Neural cell (in vitro differentiated cells): ENCODE data around the gene ATP5PO. TPM values are rescaled to one million over a fixed set of nuclear protein-coding genes. Genes with fewer than 3 reads are reported as not detected.

Experiments
- H2AFZ ChIP-seq: fragments of 200-600, 300-800 bp; sonication (generic), shearing (Covaris generic); 2 replicates; pipeline ENCODE4 v1.6.0; 2014; ENCODE audit warnings: low read depth, mild to moderate bottlenecking, antibody characterized with exemption, low read length, moderate library complexity
- H3F3A ChIP-seq: fragments of 200-600 bp; shearing (Covaris generic); 2 replicates; pipeline ENCODE4 v1.6.1; 2016; ENCODE audit warnings: mild to moderate bottlenecking, moderate library complexity, mixed read lengths, antibody characterized with exemption, low read length; ENCODE audit not compliant: insufficient read depth, poor library complexity, severe bottlenecking
- H3K27ac ChIP-seq: fragments of 200-600, 300-800 bp; sonication (generic), shearing (Covaris generic); 2 replicates; pipeline ENCODE4 v1.5.1; 2014; ENCODE audit warnings: mild to moderate bottlenecking, low read length, moderate library complexity
- H3K27me3 ChIP-seq: fragments of 300-800, 200-600 bp; sonication (generic), shearing (Covaris generic); 2 replicates; pipeline ENCODE4 v1.6.0; 2014; ENCODE audit warnings: mild to moderate bottlenecking, low read depth, low read length, moderate library complexity; ENCODE audit not compliant: insufficient read depth
- H3K36me3 ChIP-seq: fragments of 300-800, 200-600 bp; sonication (generic), shearing (Covaris generic); 2 replicates; pipeline ENCODE4 v1.5.1; 2014; ENCODE audit warnings: mild to moderate bottlenecking, antibody characterized with exemption, low read length, moderate library complexity; ENCODE audit not compliant: insufficient read depth
- H3K4me2 ChIP-seq: fragments of 300-800, 200-600 bp; sonication (generic), shearing (Covaris generic); 2 replicates; pipeline ENCODE4 v1.6.0; 2014; ENCODE audit warnings: mild to moderate bottlenecking, low read length
- H3K4me3 ChIP-seq: fragments of 300-800, 200-600 bp; sonication (generic), shearing (Covaris generic); 2 replicates; pipeline ENCODE4 v1.5.1; 2014; ENCODE audit warnings: mild to moderate bottlenecking, low read length, moderate library complexity
- H3K79me2 ChIP-seq: fragments of 200-600 bp; shearing (Covaris generic); replicated peaks from 2 replicates; pipeline ENCODE4 v1.6.0; 2014; ENCODE audit warnings: mild to moderate bottlenecking, low read length, moderate library complexity; ENCODE audit not compliant: insufficient read depth
- H3K9ac ChIP-seq: fragments of 300-800, 200-600 bp; sonication (generic), shearing (Covaris generic); 2 replicates; pipeline ENCODE4 v1.6.1; 2016; ENCODE audit warnings: mild to moderate bottlenecking, low read length, mixed read lengths
- H3K9me2 ChIP-seq: fragments of 200-600 bp; shearing (Covaris generic); 2 replicates; pipeline ENCODE4 v1.6.1; 2016; ENCODE audit warnings: mild to moderate bottlenecking, low read length, mixed read lengths; ENCODE audit not compliant: insufficient read depth
- H3K9me3 ChIP-seq: fragments of 200-600, 300-800 bp; sonication (generic), shearing (Covaris generic); 2 replicates; pipeline ENCODE4 v1.6.1; 2016; ENCODE audit warnings: mild to moderate bottlenecking, mixed run types, low read length, moderate library complexity, mixed read lengths
- H4K20me1 ChIP-seq: fragments of 200-600 bp; shearing (Covaris generic); 2 replicates; pipeline ENCODE4 v1.6.1; 2016; ENCODE audit warnings: mild to moderate bottlenecking, mixed run types; ENCODE audit not compliant: insufficient read depth
- EP300 ChIP-seq: fragments of 450-650 bp; conservative IDR thresholded peaks from 2 replicates; pipeline ENCODE4 v1.6.1; 2014; ENCODE audit warnings: antibody characterized with exemption, mild to moderate bottlenecking, moderate library complexity; ENCODE audit not compliant: poor library complexity, severe bottlenecking
- EZH2 ChIP-seq: fragments of 200-600, 300-800 bp; shearing (Covaris generic), sonication (generic); IDR thresholded peaks from 2 replicates; pipeline ENCODE4 v1.6.1; 2014; ENCODE audit warnings: antibody characterized with exemption, low read length, borderline replicate concordance, mild to moderate bottlenecking; ENCODE audit not compliant: insufficient read depth, poor library complexity, severe bottlenecking
- MXI1 ChIP-seq: fragments of 450-650 bp; conservative IDR thresholded peaks from 2 replicates; pipeline ENCODE4 v1.6.1; 2014; ENCODE audit warnings: antibody characterized with exemption, mild to moderate bottlenecking; ENCODE audit not compliant: poor library complexity, severe bottlenecking
- POLR2AphosphoS5 ChIP-seq: IDR thresholded peaks from 2 replicates; pipeline ENCODE4 v1.6.1; 2012
- RAD21 ChIP-seq: fragments of 450-650 bp; conservative IDR thresholded peaks from 2 replicates; pipeline ENCODE4 v1.6.1; 2014; ENCODE audit warnings: antibody characterized with exemption, mild to moderate bottlenecking, moderate library complexity
- SMC3 ChIP-seq: fragments of 450-650 bp; conservative IDR thresholded peaks from 2 replicates; pipeline ENCODE4 v1.6.1; 2014; ENCODE audit warnings: antibody characterized with exemption, mild to moderate bottlenecking, moderate library complexity; ENCODE audit not compliant: poor library complexity
- TAF1 ChIP-seq: IDR thresholded peaks from 2 replicates; pipeline ENCODE4 v1.6.1; 2012; ENCODE audit warnings: low read depth
- polyA plus RNA-seq: library from polyadenylated mRNA; depleted of rRNA; stranded (reverse); fragments of >200 nt; gene quantifications from 2 replicates; pipeline ENCODE4 v1.2.3, GENCODE V29; 2014
- TF ChIP-seq, protein P1 (sequence below): IDR thresholded peaks from 2 replicates; pipeline ENCODE4 v1.6.1; 2012; ENCODE audit warnings: borderline replicate concordance
- TF ChIP-seq, protein P2 (sequence below): fragments of 450-650 bp; IDR thresholded peaks from 2 replicates; pipeline ENCODE4 v1.5.1; 2014; ENCODE audit warnings: antibody characterized with exemption, mild to moderate bottlenecking, moderate library complexity; ENCODE audit not compliant: poor library complexity, severe bottlenecking

The ATP5PO gene
- polyA plus RNA-seq, 1 donor from 2014 or later = 439 TPM

DNA sequence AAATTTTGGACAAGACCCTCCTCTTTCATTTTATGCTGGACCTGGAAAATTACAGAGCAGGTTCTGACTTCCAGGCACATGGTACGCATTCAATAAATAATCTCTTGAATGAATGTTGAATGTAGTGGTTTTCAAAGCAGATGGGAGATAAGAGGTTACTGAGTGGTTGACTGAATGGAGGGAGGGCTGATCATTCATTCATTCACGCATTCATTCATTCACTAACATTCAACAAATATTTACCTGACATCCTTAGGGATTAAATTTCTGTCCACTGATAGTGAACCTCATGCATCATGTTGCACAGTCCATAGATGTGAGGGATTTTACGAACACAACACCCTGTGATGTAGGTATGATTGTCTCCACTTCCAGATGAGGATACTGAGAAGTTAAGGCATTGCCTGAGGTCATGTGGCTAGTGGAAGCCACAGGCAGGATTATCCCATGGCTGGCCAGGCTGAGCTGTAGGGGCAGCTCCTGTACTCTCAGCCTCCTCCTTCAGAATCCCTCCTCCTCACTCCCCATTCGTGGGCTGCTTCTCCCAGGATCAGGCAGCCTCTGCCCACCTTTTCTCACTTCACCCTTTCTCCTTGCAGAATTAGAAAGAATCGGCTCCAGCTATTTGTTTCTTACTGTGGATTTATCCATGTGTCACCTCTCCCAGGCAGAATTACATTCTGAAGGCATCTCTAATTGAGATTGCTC is 48.4 kb upstream of the ATP5PO start:
- H3K9ac ChIP-seq = no peak overlapping the region
- no peaks in the 10 kb centered on the region for H3K27me3 ChIP-seq
- no peak overlapping the region for H3K4me3 ChIP-seq
- no peak overlapping the region for H3K4me2 ChIP-seq
- no peak overlapping the region for H2AFZ ChIP-seq
- no peak overlapping the region for H3K27ac ChIP-seq
- no peaks in the 10 kb centered on the region for H3K9me2 ChIP-seq
- TF ChIP-seq RAD21 (no peak), POLR2AphosphoS5 (no peak), TAF1 (no peak), EP300 (no peak), MXI1 (no peak), EZH2 (no peak), SMC3 (no peak)
- TF ChIP-seq, protein P1, sequence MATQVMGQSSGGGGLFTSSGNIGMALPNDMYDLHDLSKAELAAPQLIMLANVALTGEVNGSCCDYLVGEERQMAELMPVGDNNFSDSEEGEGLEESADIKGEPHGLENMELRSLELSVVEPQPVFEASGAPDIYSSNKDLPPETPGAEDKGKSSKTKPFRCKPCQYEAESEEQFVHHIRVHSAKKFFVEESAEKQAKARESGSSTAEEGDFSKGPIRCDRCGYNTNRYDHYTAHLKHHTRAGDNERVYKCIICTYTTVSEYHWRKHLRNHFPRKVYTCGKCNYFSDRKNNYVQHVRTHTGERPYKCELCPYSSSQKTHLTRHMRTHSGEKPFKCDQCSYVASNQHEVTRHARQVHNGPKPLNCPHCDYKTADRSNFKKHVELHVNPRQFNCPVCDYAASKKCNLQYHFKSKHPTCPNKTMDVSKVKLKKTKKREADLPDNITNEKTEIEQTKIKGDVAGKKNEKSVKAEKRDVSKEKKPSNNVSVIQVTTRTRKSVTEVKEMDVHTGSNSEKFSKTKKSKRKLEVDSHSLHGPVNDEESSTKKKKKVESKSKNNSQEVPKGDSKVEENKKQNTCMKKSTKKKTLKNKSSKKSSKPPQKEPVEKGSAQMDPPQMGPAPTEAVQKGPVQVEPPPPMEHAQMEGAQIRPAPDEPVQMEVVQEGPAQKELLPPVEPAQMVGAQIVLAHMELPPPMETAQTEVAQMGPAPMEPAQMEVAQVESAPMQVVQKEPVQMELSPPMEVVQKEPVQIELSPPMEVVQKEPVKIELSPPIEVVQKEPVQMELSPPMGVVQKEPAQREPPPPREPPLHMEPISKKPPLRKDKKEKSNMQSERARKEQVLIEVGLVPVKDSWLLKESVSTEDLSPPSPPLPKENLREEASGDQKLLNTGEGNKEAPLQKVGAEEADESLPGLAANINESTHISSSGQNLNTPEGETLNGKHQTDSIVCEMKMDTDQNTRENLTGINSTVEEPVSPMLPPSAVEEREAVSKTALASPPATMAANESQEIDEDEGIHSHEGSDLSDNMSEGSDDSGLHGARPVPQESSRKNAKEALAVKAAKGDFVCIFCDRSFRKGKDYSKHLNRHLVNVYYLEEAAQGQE = no peak
- TF ChIP-seq, protein P2, sequence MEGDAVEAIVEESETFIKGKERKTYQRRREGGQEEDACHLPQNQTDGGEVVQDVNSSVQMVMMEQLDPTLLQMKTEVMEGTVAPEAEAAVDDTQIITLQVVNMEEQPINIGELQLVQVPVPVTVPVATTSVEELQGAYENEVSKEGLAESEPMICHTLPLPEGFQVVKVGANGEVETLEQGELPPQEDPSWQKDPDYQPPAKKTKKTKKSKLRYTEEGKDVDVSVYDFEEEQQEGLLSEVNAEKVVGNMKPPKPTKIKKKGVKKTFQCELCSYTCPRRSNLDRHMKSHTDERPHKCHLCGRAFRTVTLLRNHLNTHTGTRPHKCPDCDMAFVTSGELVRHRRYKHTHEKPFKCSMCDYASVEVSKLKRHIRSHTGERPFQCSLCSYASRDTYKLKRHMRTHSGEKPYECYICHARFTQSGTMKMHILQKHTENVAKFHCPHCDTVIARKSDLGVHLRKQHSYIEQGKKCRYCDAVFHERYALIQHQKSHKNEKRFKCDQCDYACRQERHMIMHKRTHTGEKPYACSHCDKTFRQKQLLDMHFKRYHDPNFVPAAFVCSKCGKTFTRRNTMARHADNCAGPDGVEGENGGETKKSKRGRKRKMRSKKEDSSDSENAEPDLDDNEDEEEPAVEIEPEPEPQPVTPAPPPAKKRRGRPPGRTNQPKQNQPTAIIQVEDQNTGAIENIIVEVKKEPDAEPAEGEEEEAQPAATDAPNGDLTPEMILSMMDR = no peak
- no peaks in the 10 kb centered on the region for H3F3A ChIP-seq
- H3K36me3 ChIP-seq = no peaks in the 10 kb centered on the region
- no peaks in the 10 kb centered on the region for H4K20me1 ChIP-seq
- H3K9me3 ChIP-seq = no peaks in the 10 kb centered on the region
- H3K79me2 ChIP-seq = no peaks in the 10 kb centered on the region

DNA sequence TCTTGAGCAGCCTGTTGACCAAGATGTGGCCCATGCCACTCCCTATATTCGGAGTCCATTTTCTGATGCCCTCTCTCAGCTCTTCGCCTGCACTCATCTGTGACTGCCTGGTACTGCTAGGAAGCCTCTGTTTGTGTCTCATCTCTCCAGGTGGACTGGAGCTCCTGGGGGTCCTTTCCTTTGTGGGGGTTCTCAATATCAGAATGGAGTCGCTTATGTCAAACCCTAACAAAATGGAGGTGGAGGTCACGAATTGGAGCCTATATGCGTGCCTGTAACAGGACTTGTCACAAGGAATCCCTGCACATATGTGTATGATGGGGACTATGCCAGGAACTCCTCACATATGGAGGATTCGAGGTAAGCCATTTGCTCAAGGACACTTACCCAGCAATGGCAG is 46.7 kb upstream of the ATP5PO start:
- Histone ChIP-seq H3K36me3 (no peaks in the 10 kb centered on the region), H3K4me2 (no peak overlapping the region), H3K9ac (no peak overlapping the region), H3K27ac (no peak overlapping the region), H3K9me3 (no peaks in the 10 kb centered on the region), H3K79me2 (no peaks in the 10 kb centered on the region), H3K9me2 (no peaks in the 10 kb centered on the region), H4K20me1 (no peaks in the 10 kb centered on the region), H3F3A (no peaks in the 10 kb centered on the region), H3K27me3 (no peaks in the 10 kb centered on the region), H2AFZ (no peak overlapping the region), H3K4me3 (no peak overlapping the region)
- TF ChIP-seq POLR2AphosphoS5 (no peak), MXI1 (no peak), RAD21 (no peak), EP300 (no peak), SMC3 (no peak), EZH2 (no peak)
- TF ChIP-seq, protein P1 = no peak
- TF ChIP-seq, protein P2 = no peak
